Measurements from ENCODE around the gene S100A6.
A peak's percentile ranks its signal among the peaks of the same experiment; 100 is the strongest.

The S100A6 gene

GRCh38 chr1:153550827-153551500 is 15.2 kb upstream of the S100A6 start:
- Histone ChIP-seq H4K8ac (ENCODE audit: low read depth, low read length) (peak overlapping the region; percentile 82), H4K91ac (ENCODE audit: low read depth, low read length) (peak overlapping the region; percentile 100)
- WGBS (ENCODE audit: extremely low coverage, insufficient coverage, insufficient read length), result no CpG with 5 or more reads among the region's 10 CpGs

GRCh38 chr1:153550398-153550758 is 14.6 kb upstream of the S100A6 start:
- Histone ChIP-seq H3K4me3 (ENCODE audit: low read depth, low read length) (no peak overlapping the region), H3K18ac (ENCODE audit: low read length) (peak overlapping the region; percentile 82), H3K27me3 (ENCODE audit: insufficient read depth, low read length) (no peaks in the 10 kb centered on the region), H3K9ac (ENCODE audit: low read length) (no peak overlapping the region), H3K14ac (ENCODE audit: low read length) (peak overlapping the region; percentile 92), H2BK120ac (ENCODE audit: insufficient read depth, low read length, poor library complexity) (peak overlapping the region; percentile 99), H3K4me1 (ENCODE audit: control insufficient read depth in 1 of 2, insufficient read depth in 2 of 2, low read length in 2 of 2) (peaks cover 66% of the 10 kb centered on the region in 2 experiments), H4K12ac (ENCODE audit: low read depth, low read length) (no peak overlapping the region), H3K79me1 (ENCODE audit: low read length) (peaks cover 68% of the 10 kb centered on the region), H2AFZ (ENCODE audit: insufficient read depth, low read length, poor library complexity) (peak overlapping the region; percentile 76), H2BK12ac (ENCODE audit: low read length) (peak overlapping the region; percentile 98), H3K9me3 (ENCODE audit: insufficient read depth, low read depth, low read length) (no peaks in the 10 kb centered on the region), H2AK5ac (ENCODE audit: low read length) (peak overlapping the region; percentile 87), H3K4ac (ENCODE audit: low read depth, low read length) (peak overlapping the region; percentile 90), H3K4me2 (ENCODE audit: low read length) (no peak overlapping the region), H2BK5ac (ENCODE audit: low read depth, low read length, poor library complexity) (peak overlapping the region; percentile 97), H3K79me2 (ENCODE audit: control insufficient read depth, insufficient read depth, low read length, poor library complexity) (peaks cover 15% of the 10 kb centered on the region), H3K23ac (ENCODE audit: low read length) (no peak overlapping the region), H4K91ac (ENCODE audit: low read depth, low read length) (peak overlapping the region; percentile 100), H3K27ac (ENCODE audit: low read depth, low read length) (peak overlapping the region; percentile 80), H4K8ac (ENCODE audit: low read depth, low read length) (peak overlapping the region; percentile 82), H3K36me3 (ENCODE audit: control insufficient read depth in 1 of 2, insufficient read depth in 2 of 2, low read length in 2 of 2) (no peaks in the 10 kb centered on the region)
- no CpG with 5 or more reads among the region's 4 CpGs for WGBS (ENCODE audit: extremely low coverage, insufficient coverage, insufficient read length)
- DNase-seq, result no peak

More at GRCh38 chr1:153550827-153551500, 15.2 kb upstream of the S100A6 start:
- H3K23ac ChIP-seq (ENCODE audit: low read length), result no peak overlapping the region
- no peak overlapping the region for H3K4me2 ChIP-seq (ENCODE audit: low read length)
- H2AFZ ChIP-seq (ENCODE audit: insufficient read depth, low read length, poor library complexity), result no peak overlapping the region
- H2BK5ac ChIP-seq (ENCODE audit: low read depth, low read length, poor library complexity), result peak overlapping the region; percentile 97
- H3K36me3 ChIP-seq (ENCODE audit: control insufficient read depth in 1 of 2, insufficient read depth in 2 of 2, low read length in 2 of 2), result no peaks in the 10 kb centered on the region
- no peaks in the 10 kb centered on the region for H3K9me3 ChIP-seq (ENCODE audit: insufficient read depth, low read depth, low read length)
- H3K4me3 ChIP-seq (ENCODE audit: low read depth, low read length), result no peak overlapping the region
- peak overlapping the region; percentile 99 for H2BK120ac ChIP-seq (ENCODE audit: insufficient read depth, low read length, poor library complexity)
- peak overlapping the region; percentile 98 for H2BK12ac ChIP-seq (ENCODE audit: low read length)
- H3K9ac ChIP-seq (ENCODE audit: low read length), result no peak overlapping the region
- H3K18ac ChIP-seq (ENCODE audit: low read length), result peak overlapping the region; percentile 82
- no peak overlapping the region for H4K12ac ChIP-seq (ENCODE audit: low read depth, low read length)
- peak overlapping the region; percentile 42 for H3K4ac ChIP-seq (ENCODE audit: low read depth, low read length)
- peak overlapping the region; percentile 80 for H3K27ac ChIP-seq (ENCODE audit: low read depth, low read length)
- H3K27me3 ChIP-seq (ENCODE audit: insufficient read depth, low read length), result no peaks in the 10 kb centered on the region
- H3K79me2 ChIP-seq (ENCODE audit: control insufficient read depth, insufficient read depth, low read length, poor library complexity), result peaks cover 14% of the 10 kb centered on the region
- H3K4me1 ChIP-seq (ENCODE audit: control insufficient read depth in 1 of 2, insufficient read depth in 2 of 2, low read length in 2 of 2), result peaks cover 60% of the 10 kb centered on the region in 2 experiments
- peak overlapping the region; percentile 92 for H3K14ac ChIP-seq (ENCODE audit: low read length)
- peaks cover 63% of the 10 kb centered on the region for H3K79me1 ChIP-seq (ENCODE audit: low read length)
- no peak for DNase-seq
- H2AK5ac ChIP-seq (ENCODE audit: low read length), result peak overlapping the region; percentile 87

DNA sequence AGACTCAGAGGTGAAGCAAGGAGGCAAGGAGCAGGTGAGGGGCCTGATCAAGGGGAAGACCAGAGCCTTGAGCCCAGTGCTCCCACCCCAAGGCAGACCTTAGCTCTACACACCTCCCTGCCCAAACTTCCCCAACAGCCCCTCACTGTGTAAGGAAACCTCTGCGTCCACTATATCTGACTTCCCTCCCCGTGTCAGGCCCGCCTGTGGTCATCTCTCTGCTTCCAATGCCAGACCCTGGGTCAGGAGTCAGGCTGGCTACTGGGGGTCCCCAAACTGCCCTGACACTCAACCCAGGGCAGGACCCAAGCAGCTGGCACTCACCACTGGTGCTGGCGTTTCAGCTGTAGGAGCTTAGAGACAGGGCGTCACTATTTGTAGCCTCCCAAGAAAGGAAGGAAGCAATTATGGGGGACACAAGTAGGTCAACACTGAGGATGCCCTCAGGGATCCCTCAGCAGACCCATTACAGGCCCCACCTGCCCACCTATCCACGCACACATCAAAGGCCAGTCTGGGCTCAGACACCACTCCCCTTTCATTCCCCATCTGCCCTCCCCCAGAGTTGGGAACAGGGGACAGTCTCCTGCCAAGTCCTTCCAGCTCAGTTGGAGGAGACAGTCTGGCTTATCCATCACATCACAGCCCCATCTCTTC is 14.1 kb upstream of the S100A6 start:
- peak overlapping the region; percentile 99 for H2BK120ac ChIP-seq (ENCODE audit: insufficient read depth, low read length, poor library complexity)
- H3K79me2 ChIP-seq (ENCODE audit: control insufficient read depth, insufficient read depth, low read length, poor library complexity), result peaks cover 15% of the 10 kb centered on the region
- H3K23ac ChIP-seq (ENCODE audit: low read length), result no peak overlapping the region
- H2BK5ac ChIP-seq (ENCODE audit: low read depth, low read length, poor library complexity), result peak overlapping the region; percentile 97
- peak overlapping the region; percentile 90 for H3K4ac ChIP-seq (ENCODE audit: low read depth, low read length)
- H3K4me2 ChIP-seq (ENCODE audit: low read length), result no peak overlapping the region
- H3K4me1 ChIP-seq (ENCODE audit: control insufficient read depth in 1 of 2, insufficient read depth in 2 of 2, low read length in 2 of 2), result peaks cover 69% of the 10 kb centered on the region in 2 experiments
- peak overlapping the region; percentile 100 for H4K91ac ChIP-seq (ENCODE audit: low read depth, low read length)
- H3K36me3 ChIP-seq (ENCODE audit: control insufficient read depth in 1 of 2, insufficient read depth in 2 of 2, low read length in 2 of 2), result no peaks in the 10 kb centered on the region
- H3K27me3 ChIP-seq (ENCODE audit: insufficient read depth, low read length), result no peaks in the 10 kb centered on the region
- H2AFZ ChIP-seq (ENCODE audit: insufficient read depth, low read length, poor library complexity), result peak overlapping the region; percentile 76
- peaks cover 70% of the 10 kb centered on the region for H3K79me1 ChIP-seq (ENCODE audit: low read length)
- no peak overlapping the region for H3K9ac ChIP-seq (ENCODE audit: low read length)
- peak overlapping the region; percentile 87 for H2AK5ac ChIP-seq (ENCODE audit: low read length)
- H3K14ac ChIP-seq (ENCODE audit: low read length), result peak overlapping the region; percentile 92
- WGBS (ENCODE audit: extremely low coverage, insufficient coverage, insufficient read length), result no CpG with 5 or more reads among the region's 6 CpGs
- peak overlapping the region; percentile 29 for H4K12ac ChIP-seq (ENCODE audit: low read depth, low read length)
- peak overlapping the region; percentile 82 for H4K8ac ChIP-seq (ENCODE audit: low read depth, low read length)
- H3K18ac ChIP-seq (ENCODE audit: low read length), result peak overlapping the region; percentile 82
- H3K4me3 ChIP-seq (ENCODE audit: low read depth, low read length), result no peak overlapping the region
- peak overlapping the region; percentile 80 for H3K27ac ChIP-seq (ENCODE audit: low read depth, low read length)
- no peak for DNase-seq
- H3K9me3 ChIP-seq (ENCODE audit: insufficient read depth, low read depth, low read length), result no peaks in the 10 kb centered on the region
- peak overlapping the region; percentile 98 for H2BK12ac ChIP-seq (ENCODE audit: low read length)

DNA sequence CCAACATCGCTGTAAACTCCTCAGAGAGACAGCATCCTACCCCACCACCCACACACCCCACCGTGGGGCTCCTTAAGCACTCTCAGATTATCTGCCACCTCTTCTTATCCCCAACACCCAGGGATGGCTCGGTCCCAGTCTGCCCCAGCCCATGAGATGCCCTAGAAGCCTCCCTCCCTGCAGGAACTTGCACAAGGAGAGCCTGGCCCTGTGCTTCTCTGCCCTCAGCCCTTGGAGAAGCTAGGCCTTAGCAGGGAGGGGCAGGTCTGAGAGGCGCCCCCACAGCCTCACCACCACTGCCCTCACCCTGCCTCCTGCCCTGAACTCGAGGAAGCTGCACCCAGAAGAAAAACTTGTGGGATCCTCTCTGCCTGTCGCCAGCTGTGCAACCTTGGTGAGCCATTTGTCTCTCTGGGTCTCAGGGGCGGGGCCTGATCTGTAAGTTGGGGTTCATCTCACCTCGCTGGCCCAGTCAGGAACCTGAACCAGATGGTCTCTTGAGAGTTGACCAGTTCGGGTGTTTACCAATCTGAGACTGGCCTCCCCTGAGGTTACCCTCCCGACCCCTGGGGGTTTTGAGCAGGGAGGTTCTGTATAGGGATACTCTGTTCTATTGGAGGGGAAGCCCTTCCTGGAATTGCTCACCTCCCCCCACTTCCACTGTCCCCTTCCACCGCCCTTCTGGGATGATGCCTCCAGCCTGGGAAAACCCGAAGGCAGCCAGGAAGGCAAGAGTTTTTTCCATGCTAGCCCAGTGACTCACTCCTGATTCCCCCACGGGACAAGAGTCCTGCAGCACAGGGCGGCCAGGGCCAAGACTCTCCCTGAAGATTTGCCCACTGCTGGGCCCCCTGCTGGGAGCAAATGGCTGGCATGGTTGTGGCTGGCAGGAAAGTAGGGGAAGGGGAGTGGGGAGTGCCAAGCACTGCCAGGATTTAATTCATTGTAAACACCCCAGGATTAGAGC is 13.2 kb upstream of the S100A6 start, which contains the start of gene S100A3:
S100A3 (minus strand) TSS at position 537 of the 967 bp plus-strand sequence. CDS start 773 bp downstream, outside the sequence.
- no peak within 1 kb of the TSS for H3K23ac ChIP-seq (ENCODE audit: low read length)
- peak within 1 kb of the TSS; percentile 81 for H4K12ac ChIP-seq (ENCODE audit: low read depth, low read length)
- no CpG with 5 or more reads among the region's 14 CpGs for WGBS (ENCODE audit: extremely low coverage, insufficient coverage, insufficient read length)
- no peak within 1 kb of the TSS for H3K4me3 ChIP-seq (ENCODE audit: low read depth, low read length)
- peak within 1 kb of the TSS; percentile 98 for H2BK12ac ChIP-seq (ENCODE audit: low read length)
- H3K27ac ChIP-seq (ENCODE audit: low read depth, low read length), result peak within 1 kb of the TSS; percentile 80
- H4K91ac ChIP-seq (ENCODE audit: low read depth, low read length), result peak within 1 kb of the TSS; percentile 100
- H3K4me2 ChIP-seq (ENCODE audit: low read length), result peak within 1 kb of the TSS; percentile 34
- H3K18ac ChIP-seq (ENCODE audit: low read length), result peak within 1 kb of the TSS; percentile 98
- peak; percentile 70 to 77 for DNase-seq
- peak within 1 kb of the TSS; percentile 97 for H3K14ac ChIP-seq (ENCODE audit: low read length)
- H2AFZ ChIP-seq (ENCODE audit: insufficient read depth, low read length, poor library complexity), result peak within 1 kb of the TSS; percentile 76
- H3K36me3 ChIP-seq (ENCODE audit: control insufficient read depth in 1 of 2, insufficient read depth in 2 of 2, low read length in 2 of 2), result peaks cover 2 to 3% of the 10 kb centered on the region in 2 experiments
- peak within 1 kb of the TSS; percentile 99 for H2BK120ac ChIP-seq (ENCODE audit: insufficient read depth, low read length, poor library complexity)
- H3K79me1 ChIP-seq (ENCODE audit: low read length), result peaks cover 71% of the 10 kb centered on the region
- H3K4ac ChIP-seq (ENCODE audit: low read depth, low read length), result peak within 1 kb of the TSS; percentile 95
- H2AK5ac ChIP-seq (ENCODE audit: low read length), result peak within 1 kb of the TSS; percentile 96
- no peaks in the 10 kb centered on the region for H3K27me3 ChIP-seq (ENCODE audit: insufficient read depth, low read length)
- peak within 1 kb of the TSS; percentile 87 for H4K8ac ChIP-seq (ENCODE audit: low read depth, low read length)
- peaks cover 18% of the 10 kb centered on the region for H3K79me2 ChIP-seq (ENCODE audit: control insufficient read depth, insufficient read depth, low read length, poor library complexity)
- no peaks in the 10 kb centered on the region for H3K9me3 ChIP-seq (ENCODE audit: insufficient read depth, low read depth, low read length)
- no peak within 1 kb of the TSS for H3K9ac ChIP-seq (ENCODE audit: low read length)
- H3K4me1 ChIP-seq (ENCODE audit: control insufficient read depth in 1 of 2, insufficient read depth in 2 of 2, low read length in 2 of 2), result peaks cover 71% of the 10 kb centered on the region in 2 experiments
- peak within 1 kb of the TSS; percentile 97 for H2BK5ac ChIP-seq (ENCODE audit: low read depth, low read length, poor library complexity)
